CD4-positive, CD25-positive, alpha-beta regulatory T cell (primary cell): ENCODE measurements around the gene UGT1A1. TPM values are rescaled to one million over a fixed set of nuclear protein-coding genes. Genes with fewer than 3 reads are reported as not detected.

Experiments used
- ATAC-seq, 2 donors: fragments of 150-1000 bp; cut with Tn5 transposase; one replicate each; pipeline ENCODE4 v1.10.0; 2021; ENCODE audit warnings: low read depth in 2 of 2, moderate number of reproducible peaks in 2 of 2, moderate library complexity in 1 of 2
- DNase-seq, 3 donors: peaks; one replicate each; pipeline versions ENCODE4 v3.0.0 to v3.0.0-alpha.2; 2012 to 2022; ENCODE audit warnings: mixed read lengths in 1 of 3
- H3K27ac ChIP-seq: one replicate; pipeline ENCODE4 v1.7.0; 2013; ENCODE audit warnings: mild to moderate bottlenecking, low read length; ENCODE audit not compliant: insufficient read depth, poor library complexity, severe bottlenecking
- H3K27me3 ChIP-seq: one replicate; pipeline ENCODE4 v1.7.0; 2013; ENCODE audit warnings: low read length; ENCODE audit not compliant: control insufficient read depth, insufficient read depth
- H3K36me3 ChIP-seq: one replicate; pipeline ENCODE4 v1.7.0; 2013; ENCODE audit warnings: mild to moderate bottlenecking, low read length, moderate library complexity; ENCODE audit not compliant: control insufficient read depth, insufficient read depth
- H3K4me1 ChIP-seq: 2 replicates; pipeline ENCODE4 v1.7.0; 2013; ENCODE audit warnings: mild to moderate bottlenecking, low read length; ENCODE audit not compliant: insufficient read depth, control insufficient read depth, poor library complexity, severe bottlenecking
- H3K4me3 ChIP-seq: one replicate; pipeline ENCODE4 v1.7.0; 2013; ENCODE audit warnings: low read depth, mild to moderate bottlenecking, low read length, moderate library complexity
- H3K9me3 ChIP-seq, 2 experiments: 1 replicate in 1 of 2; 2 replicates in 1 of 2; pipeline ENCODE4 v1.7.0; 2013; ENCODE audit warnings: low read length in 2 of 2, mild to moderate bottlenecking in 1 of 2, moderate library complexity in 1 of 2; ENCODE audit not compliant: control insufficient read depth in 2 of 2
- H3K27ac Mint-ChIP-seq, 3 donors: one replicate each; pipeline ENCODE4 v1.8.0; 2020 to 2022; ENCODE audit warnings: mild to moderate bottlenecking in 3 of 3, mixed read lengths in 3 of 3, moderate library complexity in 2 of 3
- H3K27me3 Mint-ChIP-seq: one replicate; pipeline ENCODE4 v1.8.0; 2022; ENCODE audit warnings: mild to moderate bottlenecking, mixed read lengths
- H3K36me3 Mint-ChIP-seq: one replicate; pipeline ENCODE4 v1.8.0; 2020; ENCODE audit warnings: mixed read lengths
- H3K4me1 Mint-ChIP-seq, 4 donors: one replicate each; pipeline ENCODE4 v1.8.0; 2020 to 2022; ENCODE audit warnings: mixed read lengths in 4 of 4, mild to moderate bottlenecking in 1 of 4
- H3K4me3 Mint-ChIP-seq, 4 donors: one replicate each; pipeline ENCODE4 v1.8.0; 2020 to 2022; ENCODE audit warnings: mild to moderate bottlenecking in 4 of 4, mixed read lengths in 4 of 4, moderate library complexity in 3 of 4
- H3K9me3 Mint-ChIP-seq, 7 donors: one replicate each; pipeline ENCODE4 v1.8.0; 2020 to 2022; ENCODE audit warnings: mixed read lengths in 7 of 7, mild to moderate bottlenecking in 3 of 7, moderate library complexity in 2 of 7
- polyA plus RNA-seq, 4 donors: library from polyadenylated mRNA; unstranded; fragments of 300-500 nt; fragmentation: Illumina TruSeq; gene quantifications; one replicate each; pipeline ENCODE4 v1.2.3, GENCODE V29; 2021
- total RNA-seq: library from RNA; stranded (reverse); gene quantifications from one replicate; pipeline ENCODE4 v1.2.3, GENCODE V29; 2022

UGT1A1 gene
- total RNA-seq (not detected), polyA plus RNA-seq (not detected)

DNA sequence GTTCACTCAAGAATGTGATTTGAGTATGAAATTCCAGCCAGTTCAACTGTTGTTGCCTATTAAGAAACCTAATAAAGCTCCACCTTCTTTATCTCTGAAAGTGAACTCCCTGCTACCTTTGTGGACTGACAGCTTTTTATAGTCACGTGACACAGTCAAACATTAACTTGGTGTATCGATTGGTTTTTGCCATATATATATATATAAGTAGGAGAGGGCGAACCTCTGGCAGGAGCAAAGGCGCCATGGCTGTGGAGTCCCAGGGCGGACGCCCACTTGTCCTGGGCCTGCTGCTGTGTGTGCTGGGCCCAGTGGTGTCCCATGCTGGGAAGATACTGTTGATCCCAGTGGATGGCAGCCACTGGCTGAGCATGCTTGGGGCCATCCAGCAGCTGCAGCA, at the start of gene UGT1A1:
TSS of gene UGT1A1 (plus strand) at position 228 of the 400 bp plus-strand sequence. CDS start at position 246, 18 bp downstream.
- DNase-seq = no peak
- Histone ChIP-seq H3K36me3 (no peaks in the 10 kb centered on the region), H3K4me1 (no peaks in the 10 kb centered on the region), H3K9me3 (no peaks in the 10 kb centered on the region), H3K4me3 (no peak within 1 kb of the TSS), H3K27me3 (peaks cover 11% of the 10 kb centered on the region), H3K27ac (no peak within 1 kb of the TSS)
- Mint-ChIP-seq H3K36me3 (no peaks in the 10 kb centered on the region), H3K4me3 (no peak within 1 kb of the TSS), H3K27ac (no peak within 1 kb of the TSS), H3K4me1 (no peaks in the 10 kb centered on the region), H3K27me3 (peaks cover 20% of the 10 kb centered on the region), H3K9me3 (peaks cover 0 to 2% (median 0%) of the 10 kb centered on the region in 7 donors)
- ATAC-seq = no peak

DNA sequence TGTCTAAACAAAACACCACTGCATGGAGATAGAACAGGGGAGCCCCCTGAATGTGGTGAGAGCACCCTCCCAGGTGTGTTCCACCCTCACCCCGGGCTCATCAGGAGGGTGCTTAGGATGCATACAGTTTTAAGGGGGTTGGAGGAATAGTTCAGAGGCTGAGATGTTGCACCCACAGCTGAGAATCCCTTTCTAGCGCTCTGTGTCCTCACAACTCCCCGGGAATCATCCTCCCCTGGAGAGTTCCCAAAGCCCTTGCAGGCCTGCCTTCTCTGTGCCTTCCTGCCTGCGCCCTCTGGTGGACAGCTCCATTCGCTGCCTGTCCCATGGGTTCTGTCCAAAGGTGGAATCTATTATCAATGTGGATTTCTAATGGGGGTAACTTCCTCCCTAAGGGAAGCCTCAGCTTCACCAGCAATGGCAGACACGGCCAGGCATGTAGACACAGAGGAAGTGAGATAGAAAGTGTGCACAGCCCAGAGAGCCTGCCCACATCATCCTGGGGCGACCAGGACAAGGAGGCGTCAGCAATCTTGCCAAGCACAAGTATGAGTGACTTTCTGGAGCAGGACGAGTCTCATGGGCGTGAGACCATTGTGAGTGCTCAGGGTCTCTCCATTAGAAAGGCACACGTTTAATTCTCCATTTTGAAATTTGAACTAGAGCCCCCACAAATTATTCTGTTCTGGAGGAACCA, 48.6 kb upstream of the UGT1A1 start:
- Histone ChIP-seq H3K4me3 (no peak overlapping the region), H3K36me3 (no peaks in the 10 kb centered on the region), H3K9me3 (no peaks in the 10 kb centered on the region), H3K27me3 (peaks cover 9% of the 10 kb centered on the region), H3K4me1 (no peaks in the 10 kb centered on the region), H3K27ac (no peak overlapping the region)
- H3K27me3 Mint-ChIP-seq = peaks cover 20% of the 10 kb centered on the region
- no peaks in the 10 kb centered on the region for H3K4me1 Mint-ChIP-seq
- H3K9me3 Mint-ChIP-seq = peaks cover 0 to 1% (median 0%) of the 10 kb centered on the region in 7 donors
- no peaks in the 10 kb centered on the region for H3K36me3 Mint-ChIP-seq
- ATAC-seq (peak in 1 of 2 donors; percentile 53), DNase-seq (peak; percentile 29 to 52 (median 40))
- no peak overlapping the region for H3K4me3 Mint-ChIP-seq
- H3K27ac Mint-ChIP-seq = no peak overlapping the region

DNA sequence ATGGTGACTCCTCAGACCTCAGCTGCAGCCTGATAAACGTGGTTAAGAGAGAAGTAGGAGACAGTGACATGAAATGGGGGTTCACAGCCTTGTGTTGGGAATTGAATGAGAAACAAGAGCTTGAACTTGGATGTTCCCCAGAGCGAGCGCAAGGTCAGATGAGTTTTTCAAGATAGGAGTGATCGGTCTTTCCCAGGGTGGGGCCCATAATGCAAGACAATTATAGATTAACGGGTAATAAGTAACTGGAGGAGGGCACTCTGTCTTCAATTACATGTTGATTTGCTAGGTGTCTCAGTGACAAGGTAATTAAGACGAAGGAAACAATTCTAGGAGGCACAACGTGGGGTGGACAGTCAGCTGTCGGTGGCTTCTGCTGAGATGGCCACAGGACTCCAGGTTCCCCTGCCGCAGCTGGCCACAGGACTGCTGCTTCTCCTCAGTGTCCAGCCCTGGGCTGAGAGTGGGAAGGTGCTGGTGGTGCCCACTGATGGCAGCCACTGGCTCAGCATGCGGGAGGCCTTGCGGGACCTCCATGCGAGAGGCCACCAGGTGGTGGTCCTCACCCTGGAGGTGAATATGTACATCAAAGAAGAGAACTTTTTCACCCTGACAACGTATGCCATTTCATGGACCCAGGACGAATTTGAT, 47.3 kb upstream of the UGT1A1 start, which contains the start of gene UGT1A5:
TSS of gene UGT1A5 (plus strand) at position 297 of the 651 bp plus-strand sequence. CDS start at position 382, 85 bp downstream.
- ATAC-seq (no peak), DNase-seq (no peak)
- Mint-ChIP-seq H3K36me3 (no peaks in the 10 kb centered on the region), H3K4me1 (no peaks in the 10 kb centered on the region), H3K9me3 (peaks cover 0 to 1% (median 0%) of the 10 kb centered on the region in 7 donors), H3K4me3 (no peak within 1 kb of the TSS), H3K27me3 (peaks cover 24% of the 10 kb centered on the region), H3K27ac (no peak within 1 kb of the TSS)
- H3K9me3 ChIP-seq = no peaks in the 10 kb centered on the region
- H3K36me3 ChIP-seq = no peaks in the 10 kb centered on the region
- no peak within 1 kb of the TSS for H3K27ac ChIP-seq
- H3K4me3 ChIP-seq = no peak within 1 kb of the TSS
- no peaks in the 10 kb centered on the region for H3K4me1 ChIP-seq
- H3K27me3 ChIP-seq = peaks cover 9% of the 10 kb centered on the region

DNA sequence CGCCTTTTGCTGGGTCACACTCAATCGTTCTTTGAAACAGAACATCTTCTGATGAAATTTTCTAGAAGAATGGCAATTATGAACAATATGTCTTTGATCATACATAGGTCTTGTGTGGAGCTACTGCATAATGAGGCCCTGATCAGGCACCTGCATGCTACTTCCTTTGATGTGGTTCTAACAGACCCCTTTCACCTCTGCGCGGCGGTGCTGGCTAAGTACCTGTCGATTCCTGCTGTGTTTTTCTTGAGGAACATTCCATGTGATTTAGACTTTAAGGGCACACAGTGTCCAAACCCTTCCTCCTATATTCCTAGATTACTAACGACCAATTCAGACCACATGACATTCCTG, 46.8 kb upstream of the UGT1A1 start:
- H3K27ac Mint-ChIP-seq = no peak overlapping the region

DNA sequence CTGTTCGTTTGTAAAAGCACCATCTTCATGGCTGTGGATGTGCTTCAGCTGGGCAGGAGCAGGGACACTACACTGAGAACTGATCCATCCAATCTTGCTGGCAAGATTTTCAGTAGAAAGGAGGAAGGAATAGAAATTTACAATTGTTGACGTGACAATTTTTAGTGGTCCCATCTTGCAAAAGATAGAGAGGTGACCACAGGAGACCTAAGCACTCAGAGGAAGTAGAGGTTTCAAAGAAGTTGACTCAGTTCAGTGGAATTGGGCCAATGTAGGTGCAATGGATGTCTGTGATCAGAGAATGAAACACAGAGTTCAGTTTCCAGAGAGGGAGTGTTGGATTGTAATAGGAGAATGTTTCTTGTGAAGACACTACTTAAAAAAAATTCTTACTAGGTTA, 45.9 kb upstream of the UGT1A1 start:
- DNase-seq = no peak
- H3K36me3 ChIP-seq = no peaks in the 10 kb centered on the region
- peaks cover 17% of the 10 kb centered on the region for H3K27me3 Mint-ChIP-seq
- no peaks in the 10 kb centered on the region for H3K4me1 Mint-ChIP-seq
- no peaks in the 10 kb centered on the region for H3K4me1 ChIP-seq
- ATAC-seq = no peak
- H3K36me3 Mint-ChIP-seq = no peaks in the 10 kb centered on the region
- H3K27me3 ChIP-seq = peaks cover 5% of the 10 kb centered on the region
- no peak overlapping the region for H3K4me3 Mint-ChIP-seq
- H3K27ac Mint-ChIP-seq = no peak overlapping the region
- H3K9me3 ChIP-seq = no peaks in the 10 kb centered on the region
- no peak overlapping the region for H3K27ac ChIP-seq
- peaks cover 0 to 1% (median 0%) of the 10 kb centered on the region in 7 donors for H3K9me3 Mint-ChIP-seq
- H3K4me3 ChIP-seq = no peak overlapping the region

More for the DNA sequence above, 46.8 kb upstream of the UGT1A1 start:
- ATAC-seq (no peak), DNase-seq (no peak)
- H3K27me3 ChIP-seq = peaks cover 9% of the 10 kb centered on the region
- no peaks in the 10 kb centered on the region for H3K36me3 Mint-ChIP-seq
- no peaks in the 10 kb centered on the region for H3K9me3 ChIP-seq
- H3K4me3 Mint-ChIP-seq = no peak overlapping the region
- no peak overlapping the region for H3K27ac ChIP-seq
- H3K4me1 ChIP-seq = no peaks in the 10 kb centered on the region
- H3K4me3 ChIP-seq = no peak overlapping the region
- H3K4me1 Mint-ChIP-seq = no peaks in the 10 kb centered on the region
- peaks cover 22% of the 10 kb centered on the region for H3K27me3 Mint-ChIP-seq
- H3K36me3 ChIP-seq = no peaks in the 10 kb centered on the region
- H3K9me3 Mint-ChIP-seq = peaks cover 0 to 1% (median 0%) of the 10 kb centered on the region in 7 donors

DNA sequence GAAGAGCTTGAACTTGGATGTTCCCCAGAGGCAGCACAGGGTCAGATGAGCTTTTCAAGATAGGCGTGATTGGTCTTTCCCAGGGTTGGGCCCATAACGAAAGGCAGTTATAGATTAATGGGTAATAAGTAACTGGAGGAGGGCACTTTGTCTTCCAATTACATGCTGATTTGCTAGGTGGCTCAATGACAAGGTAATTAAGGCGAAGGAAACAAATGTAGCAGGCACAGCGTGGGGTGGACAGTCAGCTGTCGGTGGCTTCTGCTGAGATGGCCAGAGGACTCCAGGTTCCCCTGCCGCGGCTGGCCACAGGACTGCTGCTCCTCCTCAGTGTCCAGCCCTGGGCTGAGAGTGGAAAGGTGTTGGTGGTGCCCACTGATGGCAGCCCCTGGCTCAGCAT, 41.5 kb upstream of the UGT1A1 start, which contains the start of gene UGT1A4:
TSS of gene UGT1A4 (plus strand) at position 185 of the 400 bp plus-strand sequence. CDS start at position 270, 85 bp downstream.
- DNase-seq (no peak), ATAC-seq (no peak)
- H3K27me3 ChIP-seq = no peaks in the 10 kb centered on the region
- H3K27ac Mint-ChIP-seq = no peak within 1 kb of the TSS
- no peaks in the 10 kb centered on the region for H3K36me3 ChIP-seq
- H3K9me3 Mint-ChIP-seq = peaks cover 0 to 1% (median 0%) of the 10 kb centered on the region in 7 donors
- H3K4me3 ChIP-seq = no peak within 1 kb of the TSS
- no peaks in the 10 kb centered on the region for H3K4me1 ChIP-seq
- H3K27me3 Mint-ChIP-seq = peaks cover 15% of the 10 kb centered on the region
- no peaks in the 10 kb centered on the region for H3K36me3 Mint-ChIP-seq
- peak within 1 kb of the TSS in 1 of 4 donors; percentile 13 for H3K4me3 Mint-ChIP-seq
- no peak within 1 kb of the TSS for H3K27ac ChIP-seq
- no peaks in the 10 kb centered on the region for H3K9me3 ChIP-seq
- H3K4me1 Mint-ChIP-seq = no peaks in the 10 kb centered on the region

DNA sequence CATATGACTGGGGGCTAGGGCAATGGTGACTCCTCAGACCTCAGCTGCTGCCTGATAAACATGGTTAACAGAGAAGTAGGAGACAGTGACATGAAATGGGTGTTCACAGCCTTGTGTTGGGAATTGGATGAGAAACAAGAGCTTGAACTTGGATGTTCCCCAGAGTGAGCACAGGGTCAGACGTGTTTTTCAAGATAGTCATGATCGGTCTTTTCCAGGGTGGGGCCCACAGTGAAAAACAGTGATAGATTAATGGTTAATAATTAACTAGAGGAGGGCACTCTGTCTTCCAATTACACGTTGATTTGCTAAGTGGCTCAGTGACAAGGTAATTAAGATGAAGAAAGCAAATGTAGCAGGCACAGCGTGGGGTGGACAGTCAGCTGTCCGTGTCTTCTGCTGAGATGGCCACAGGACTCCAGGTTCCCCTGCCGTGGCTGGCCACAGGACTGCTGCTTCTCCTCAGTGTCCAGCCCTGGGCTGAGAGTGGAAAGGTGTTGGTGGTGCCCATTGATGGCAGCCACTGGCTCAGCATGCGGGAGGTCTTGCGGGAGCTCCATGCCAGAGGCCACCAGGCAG, 31.3 kb upstream of the UGT1A1 start, which contains the start of gene UGT1A3:
TSS of gene UGT1A3 (plus strand) at position 320 of the 579 bp plus-strand sequence. CDS start at position 405, 85 bp downstream.
- no peak within 1 kb of the TSS for H3K27ac Mint-ChIP-seq
- H3K36me3 Mint-ChIP-seq = no peaks in the 10 kb centered on the region
- Histone ChIP-seq H3K27ac (no peak within 1 kb of the TSS), H3K36me3 (no peaks in the 10 kb centered on the region), H3K4me1 (no peaks in the 10 kb centered on the region), H3K27me3 (no peaks in the 10 kb centered on the region), H3K9me3 (no peaks in the 10 kb centered on the region), H3K4me3 (no peak within 1 kb of the TSS)
- ATAC-seq = no peak
- no peak for DNase-seq
- H3K4me3 Mint-ChIP-seq = no peak within 1 kb of the TSS
- peaks cover 4% of the 10 kb centered on the region for H3K27me3 Mint-ChIP-seq
- no peaks in the 10 kb centered on the region for H3K4me1 Mint-ChIP-seq
- peaks cover 0 to 6% (median 0%) of the 10 kb centered on the region in 7 donors for H3K9me3 Mint-ChIP-seq
